Measurements from ENCODE around the gene SIGLEC1.

The SIGLEC1 gene

DNA sequence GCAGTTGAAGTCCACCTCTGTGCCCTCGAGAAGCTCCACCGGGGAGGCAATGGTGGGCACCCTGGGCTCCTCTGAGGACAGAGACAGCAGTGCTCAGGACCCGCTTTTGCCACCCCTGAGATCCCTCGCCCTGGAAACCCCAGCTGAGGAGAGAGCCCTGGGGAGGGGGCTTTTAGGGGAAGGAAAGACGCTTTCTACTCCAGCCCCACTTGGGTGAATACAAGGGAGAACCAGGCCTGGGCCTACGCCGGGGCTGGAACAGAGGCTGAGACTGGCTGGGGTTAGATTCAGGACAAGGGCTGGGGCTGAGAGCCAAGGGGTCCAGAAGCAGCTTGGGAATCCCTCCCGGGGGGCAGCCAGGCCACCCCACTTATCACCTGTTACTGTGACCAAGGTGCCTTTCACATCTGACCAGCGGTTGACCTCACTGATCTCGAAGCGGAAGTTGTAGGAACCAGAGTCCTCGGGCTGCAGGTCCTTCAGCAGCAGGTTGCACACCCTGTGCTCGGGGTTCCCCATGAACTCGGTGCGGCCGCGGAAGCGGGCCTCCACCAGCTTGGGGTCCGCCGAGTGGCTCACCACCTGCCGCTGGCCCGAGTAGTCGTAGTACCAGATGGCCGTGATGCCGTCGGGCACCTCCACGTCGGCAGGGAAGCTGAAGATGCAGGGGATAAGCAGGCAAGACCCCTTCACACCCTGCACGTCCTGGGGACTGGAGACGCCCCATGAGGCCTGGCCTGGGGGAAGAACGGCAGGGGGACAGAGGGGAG lies 6.2 kb downstream of the SIGLEC1 start:
- TF ChIP-seq FOXP2 (optimal IDR thresholded peaks at IDR 0.05; ENCODE audit: control extremely low read depth, extremely low read length, insufficient read depth) (no peak), POLR2AphosphoS5 (IDR thresholded peaks at IDR 0.05; ENCODE audit: borderline replicate concordance, low read depth, low read length) (no peak), EZH2 (IDR thresholded peaks at IDR 0.05) (no peak)
- Histone ChIP-seq H3K36me3 (ENCODE audit: insufficient read depth, low read length) (no peaks in the 10 kb centered on the region), H3K9me3 (ENCODE audit: low read depth, low read length) (no peaks in the 10 kb centered on the region), H3K9ac (ENCODE audit: insufficient read length) (no peak overlapping the region), H3K27ac (no peak overlapping the region), H3K4me3 (no peak overlapping the region)
- no peak for DNase-seq (ENCODE audit: low read depth, low spot score)

DNA sequence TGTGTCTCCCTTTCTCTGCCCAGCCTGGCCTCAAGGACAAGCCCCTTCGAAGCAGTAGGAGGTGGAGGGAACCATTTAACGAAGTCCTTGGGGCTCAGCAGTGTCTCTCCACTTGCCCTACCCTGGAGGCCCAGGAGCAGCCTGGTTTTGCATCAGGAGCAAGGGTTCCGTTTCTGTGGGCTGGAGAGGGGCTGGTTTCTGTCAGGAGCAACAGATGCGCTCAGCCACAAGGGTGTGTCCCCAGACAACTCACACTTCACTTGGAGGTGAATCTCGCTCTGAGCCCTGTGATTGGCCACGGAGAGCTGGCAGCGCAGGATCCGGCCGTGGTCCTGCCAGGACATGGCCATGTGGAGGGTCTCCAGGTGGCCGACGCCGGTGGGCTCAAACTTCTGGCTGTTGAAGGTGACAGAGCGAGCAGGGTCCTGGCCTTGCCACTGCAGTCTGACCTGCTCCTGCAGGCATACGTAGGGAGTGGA lies 6.9 kb downstream of the SIGLEC1 start:
- Histone ChIP-seq H3K27ac (no peak overlapping the region), H3K36me3 (ENCODE audit: insufficient read depth, low read length) (no peaks in the 10 kb centered on the region), H3K9me3 (ENCODE audit: low read depth, low read length) (no peaks in the 10 kb centered on the region), H3K9ac (ENCODE audit: insufficient read length) (no peak overlapping the region), H3K4me3 (no peak overlapping the region)
- TF ChIP-seq EZH2 (IDR thresholded peaks at IDR 0.05), result no peak
- no peak for TF ChIP-seq POLR2AphosphoS5 (IDR thresholded peaks at IDR 0.05; ENCODE audit: borderline replicate concordance, low read depth, low read length)
- no peak for TF ChIP-seq FOXP2 (optimal IDR thresholded peaks at IDR 0.05; ENCODE audit: control extremely low read depth, extremely low read length, insufficient read depth)
- no peak for DNase-seq (ENCODE audit: low read depth, low spot score)

DNA sequence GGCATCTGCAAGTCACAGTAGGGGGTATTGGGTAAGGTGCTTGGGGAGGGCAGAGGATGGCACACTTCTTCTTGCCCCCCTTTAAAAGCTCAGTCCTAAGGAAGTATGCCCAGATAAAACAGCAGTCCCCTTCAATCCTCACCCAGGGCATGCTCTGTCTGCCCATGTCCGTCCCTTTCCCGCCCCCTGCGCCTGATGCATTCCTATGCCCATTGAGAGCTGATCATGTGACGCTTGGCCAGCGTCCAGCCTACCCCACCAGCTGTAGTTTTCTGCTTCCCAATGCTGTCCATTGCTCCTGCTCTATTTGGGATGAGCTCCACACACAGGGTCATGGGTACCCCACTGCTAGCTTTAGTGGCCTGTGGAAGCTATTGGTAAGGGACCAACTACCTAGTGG lies 8.3 kb downstream of the SIGLEC1 start:
- TF ChIP-seq FOXP2 (optimal IDR thresholded peaks at IDR 0.05; ENCODE audit: control extremely low read depth, extremely low read length, insufficient read depth) (no peak), EZH2 (IDR thresholded peaks at IDR 0.05) (no peak), POLR2AphosphoS5 (IDR thresholded peaks at IDR 0.05; ENCODE audit: borderline replicate concordance, low read depth, low read length) (no peak)
- Histone ChIP-seq H3K4me3 (no peak overlapping the region), H3K36me3 (ENCODE audit: insufficient read depth, low read length) (no peaks in the 10 kb centered on the region), H3K27ac (no peak overlapping the region), H3K9me3 (ENCODE audit: low read depth, low read length) (no peaks in the 10 kb centered on the region), H3K9ac (ENCODE audit: insufficient read length) (no peak overlapping the region)
- no peak for DNase-seq (ENCODE audit: low read depth, low spot score)

DNA sequence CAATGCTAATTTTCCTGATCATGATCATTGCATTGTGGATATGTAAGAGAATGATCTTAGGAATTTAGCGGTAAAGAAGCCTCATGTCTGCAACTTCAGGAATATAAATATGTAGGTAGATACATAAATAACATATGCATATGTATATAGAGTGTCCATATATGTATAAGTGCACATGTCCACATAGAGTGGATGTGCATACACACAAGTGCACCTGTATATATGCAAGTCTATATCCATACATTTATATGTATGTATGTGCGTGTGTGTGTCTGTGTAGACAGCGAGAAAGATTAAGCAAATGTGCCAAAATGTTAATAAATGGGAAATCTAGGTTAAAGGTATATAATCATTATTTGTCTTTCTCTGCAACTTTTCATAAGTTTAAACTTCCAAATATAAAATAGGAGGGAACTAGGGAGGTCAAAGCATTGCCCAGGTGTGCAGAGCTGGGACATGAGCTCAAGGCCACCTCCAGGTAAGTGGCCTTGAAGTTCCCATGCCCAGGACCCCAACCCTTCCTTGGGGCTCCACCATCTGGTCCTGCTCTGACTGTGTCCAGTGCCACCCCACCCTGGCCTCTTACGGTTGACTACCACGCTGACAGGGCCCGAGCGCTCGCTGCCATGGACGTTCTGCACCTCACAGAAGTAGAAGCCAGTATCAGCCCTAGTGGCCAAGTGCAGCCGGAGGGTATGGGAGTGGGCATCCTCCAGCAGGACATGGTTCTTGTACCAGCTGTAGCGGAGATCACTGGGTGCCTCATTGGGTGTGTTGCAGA lies 9.6 kb downstream of the SIGLEC1 start:
- no peak overlapping the region for H3K27ac ChIP-seq
- H3K9me3 ChIP-seq (ENCODE audit: low read depth, low read length), result no peaks in the 10 kb centered on the region
- DNase-seq (ENCODE audit: low read depth, low spot score), result no peak
- no peak overlapping the region for H3K9ac ChIP-seq (ENCODE audit: insufficient read length)
- no peaks in the 10 kb centered on the region for H3K36me3 ChIP-seq (ENCODE audit: insufficient read depth, low read length)
- TF ChIP-seq EZH2 (IDR thresholded peaks at IDR 0.05), result no peak
- TF ChIP-seq FOXP2 (optimal IDR thresholded peaks at IDR 0.05; ENCODE audit: control extremely low read depth, extremely low read length, insufficient read depth), result no peak
- no peak for TF ChIP-seq POLR2AphosphoS5 (IDR thresholded peaks at IDR 0.05; ENCODE audit: borderline replicate concordance, low read depth, low read length)
- no peak overlapping the region for H3K4me3 ChIP-seq

DNA sequence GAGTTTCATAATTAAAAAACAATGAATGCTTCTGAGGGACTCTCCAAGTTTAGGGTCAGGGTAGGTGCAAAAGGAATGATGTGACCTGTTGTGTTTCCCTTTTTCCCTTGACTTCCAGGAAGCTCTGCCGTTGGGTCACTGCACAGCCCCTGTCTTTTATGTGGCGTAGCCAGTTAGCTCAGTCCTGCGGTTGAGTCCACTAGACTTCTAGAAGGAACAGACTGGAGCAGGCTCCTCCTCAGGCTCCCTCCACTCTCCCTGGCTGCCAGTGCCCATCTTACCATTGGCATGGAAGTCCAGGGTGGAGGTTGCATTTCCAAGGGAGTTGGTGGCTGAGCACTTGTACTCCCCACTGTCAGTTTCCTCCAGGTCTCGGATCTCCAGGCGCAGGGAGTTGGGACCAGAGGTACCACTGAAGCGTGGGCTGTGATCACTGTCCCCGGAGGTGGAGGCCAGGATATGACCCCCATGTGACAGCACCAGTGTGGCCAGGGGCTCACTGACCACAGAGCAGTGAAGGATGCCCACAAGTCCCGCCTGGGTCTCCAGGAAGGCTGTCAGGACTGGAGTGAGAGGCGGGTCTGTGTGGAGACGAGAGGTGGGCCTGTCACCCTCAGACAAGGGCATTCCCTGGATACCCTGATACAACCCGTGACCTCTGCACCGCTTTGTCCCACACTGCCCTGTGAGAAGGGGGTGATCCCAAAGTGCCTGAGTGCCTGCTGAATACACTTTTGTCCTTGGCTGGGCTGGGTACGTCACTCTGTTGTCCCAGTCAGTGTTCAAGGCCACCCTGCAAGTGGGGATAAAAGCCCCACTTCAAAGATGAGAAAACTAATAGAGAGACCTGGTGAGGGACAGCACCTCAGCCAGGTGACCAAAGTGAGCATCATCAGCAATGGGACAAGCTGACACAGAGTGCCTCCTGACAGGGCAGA lies 11.1 kb downstream of the SIGLEC1 start:
- Histone ChIP-seq H3K27ac (no peak overlapping the region), H3K9me3 (ENCODE audit: low read depth, low read length) (no peaks in the 10 kb centered on the region), H3K36me3 (ENCODE audit: insufficient read depth, low read length) (no peaks in the 10 kb centered on the region), H3K9ac (ENCODE audit: insufficient read length) (no peak overlapping the region), H3K4me3 (no peak overlapping the region)
- no peak for DNase-seq (ENCODE audit: low read depth, low spot score)
- TF ChIP-seq POLR2AphosphoS5 (IDR thresholded peaks at IDR 0.05; ENCODE audit: borderline replicate concordance, low read depth, low read length) (no peak), FOXP2 (optimal IDR thresholded peaks at IDR 0.05; ENCODE audit: control extremely low read depth, extremely low read length, insufficient read depth) (no peak), EZH2 (IDR thresholded peaks at IDR 0.05) (no peak)

DNA sequence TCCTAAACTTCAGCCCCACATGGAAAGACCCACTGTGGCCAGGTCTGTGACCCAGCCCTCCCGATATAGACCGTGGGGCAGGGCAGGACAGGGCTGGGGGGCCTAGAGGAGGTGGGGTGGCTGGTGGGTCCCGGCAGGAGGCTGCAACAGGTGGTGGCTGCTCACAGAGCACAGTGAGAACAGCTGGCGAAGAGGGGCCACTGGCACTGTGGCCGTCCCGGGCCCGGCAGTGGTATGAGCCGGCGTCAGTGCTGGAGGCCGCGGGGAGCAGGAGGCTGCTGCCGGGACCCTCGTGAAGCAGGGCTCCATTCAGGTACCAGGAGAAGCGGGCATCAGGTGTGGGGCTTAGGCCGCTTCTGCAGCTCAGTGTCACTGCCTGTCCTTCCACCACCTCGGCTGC lies 13.4 kb downstream of the SIGLEC1 start:
- Histone ChIP-seq H3K9me3 (ENCODE audit: low read depth, low read length) (no peaks in the 10 kb centered on the region), H3K36me3 (ENCODE audit: insufficient read depth, low read length) (no peaks in the 10 kb centered on the region), H3K4me3 (no peak overlapping the region), H3K9ac (ENCODE audit: insufficient read length) (no peak overlapping the region), H3K27ac (no peak overlapping the region)
- no peak for DNase-seq (ENCODE audit: low read depth, low spot score)
- no peak for TF ChIP-seq EZH2 (IDR thresholded peaks at IDR 0.05)

DNA sequence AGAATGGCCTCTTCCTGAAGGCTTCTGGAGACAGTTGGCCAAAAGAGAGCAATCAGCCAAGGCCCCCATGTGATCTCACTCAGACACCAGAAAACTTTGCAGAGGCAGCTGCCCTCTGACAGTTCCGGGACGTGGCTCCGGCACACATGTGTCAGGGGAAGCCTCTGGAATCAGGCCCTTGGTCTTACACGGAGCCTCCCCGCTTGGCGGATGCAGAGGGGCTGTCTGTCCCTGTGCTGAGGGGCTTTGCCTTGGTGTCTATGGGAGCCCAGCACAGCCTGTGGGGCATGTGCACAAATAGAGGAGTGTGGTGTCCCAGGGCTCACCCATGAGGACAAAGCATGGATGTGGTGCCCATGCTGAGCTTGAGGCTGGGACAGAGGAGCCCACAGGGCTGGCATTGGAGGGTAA lies 13.8 kb downstream of the SIGLEC1 start:
- no peak for TF ChIP-seq FOXP2 (optimal IDR thresholded peaks at IDR 0.05; ENCODE audit: control extremely low read depth, extremely low read length, insufficient read depth)
- no peak for TF ChIP-seq POLR2AphosphoS5 (IDR thresholded peaks at IDR 0.05; ENCODE audit: borderline replicate concordance, low read depth, low read length)
- TF ChIP-seq EZH2 (IDR thresholded peaks at IDR 0.05), result no peak
- Histone ChIP-seq H3K9me3 (ENCODE audit: low read depth, low read length) (no peaks in the 10 kb centered on the region), H3K27ac (no peak overlapping the region), H3K9ac (ENCODE audit: insufficient read length) (no peak overlapping the region), H3K4me3 (no peak overlapping the region), H3K36me3 (ENCODE audit: insufficient read depth, low read length) (no peaks in the 10 kb centered on the region)
- no peak for DNase-seq (ENCODE audit: low read depth, low spot score)

All from SK-N-MC (cell line).